HepG2 (cell line): ENCODE results near the gene LSMEM2. TPM values are rescaled to one million over a fixed set of nuclear protein-coding genes. Genes with fewer than 3 reads are reported as not detected.
A peak's percentile ranks its signal among the peaks of the same experiment; 100 is the strongest.

Experiments used
- ATAC-seq: fragments of 200-7000 bp; cut with Tn5 transposase; 3 replicates; pipeline ENCODE4 v1.9.1; 2020; ENCODE audit warnings: mild to moderate bottlenecking, moderate library complexity
- BruUV-seq: library from RNA; stranded (reverse); fragments of 400-500 nt; replicated peaks from 2 replicates; lab custom pipeline; 2021; lab: Mats Ljungman, UMichigan
- CTCF ChIA-PET: fragments of 300-600 bp; formaldehyde crosslinking; extraction: SDS; loops from one replicate; lab custom pipeline; 2021; ENCODE audit warnings: low total read pairs, inconsistent platforms, low intra/inter-chr PET ratio; lab: Yijun Ruan, JAX
- POLR2A ChIA-PET: fragments of 350-600 bp; sonication (Branson Sonifier 250); formaldehyde crosslinking; loops from one replicate; lab custom pipeline; 2020; ENCODE audit warnings: antibody characterized with exemption, inconsistent platforms; lab: Yijun Ruan, JAX
- DNase-seq: peaks from one replicate; pipeline ENCODE4 v3.0.0-alpha.2; 2015; ENCODE audit warnings: low spot score
- FAIRE-seq: peaks from 3 replicates; lab custom pipeline; 2011; peaks lifted over from hg19 to GRCh38; lab: Jason Lieb, UNC
- H2AFZ ChIP-seq: one replicate; pipeline ENCODE4 v1.6.1; 2011; ENCODE audit warnings: low read length, inconsistent platforms
- H3K27ac ChIP-seq: fragments of 300-600 bp; 3 replicates; pipeline ENCODE4 v1.8.0; 2011; ENCODE audit warnings: mixed run types, mild to moderate bottlenecking, mixed read lengths, low read length, inconsistent platforms; ENCODE audit not compliant: insufficient read depth; ENCODE audit errors: extremely low read length
- H3K27me3 ChIP-seq, 2 experiments: fragments of 200-600 bp in 1 of 2; 2 replicates in 1 of 2; 3 replicates in 1 of 2; pipeline versions ENCODE4 v1.6.0 to v1.8.0; 2011; ENCODE audit warnings: low read length in 2 of 2, mild to moderate bottlenecking in 2 of 2, moderate library complexity in 2 of 2, inconsistent platforms in 1 of 2; ENCODE audit not compliant: insufficient read depth in 2 of 2, control insufficient read depth in 1 of 2
- H3K36me3 ChIP-seq, 2 experiments: fragments of 200-600 bp in 1 of 2; replicated peaks in 1 of 2; 2 replicates in 1 of 2; 3 replicates in 1 of 2; pipeline versions ENCODE4 v1.5.1 to v1.8.0; 2011; ENCODE audit warnings: low read length in 2 of 2, inconsistent platforms in 1 of 2; ENCODE audit not compliant: insufficient read depth in 2 of 2, control insufficient read depth in 1 of 2
- H3K4me1 ChIP-seq: 2 replicates; pipeline ENCODE4 v1.5.1; 2012; ENCODE audit warnings: low read length, inconsistent platforms; ENCODE audit not compliant: insufficient read depth
- H3K4me2 ChIP-seq: 2 replicates; pipeline ENCODE4 v1.6.0; 2011; ENCODE audit warnings: low read depth, low read length, inconsistent platforms
- H3K4me3 ChIP-seq, 3 experiments: fragments of 200-600 bp in 1 of 3; sonication (generic), shearing (Covaris generic) in 1 of 3; replicated peaks in 1 of 3; 2 replicates each; pipeline ENCODE4 v1.5.1; 2011 to 2016; ENCODE audit warnings: low read length in 3 of 3, inconsistent platforms in 2 of 3, low read depth in 2 of 3, mild to moderate bottlenecking in 2 of 3, control low read depth in 1 of 3, mixed read lengths in 1 of 3; ENCODE audit not compliant: insufficient read depth in 1 of 3
- H3K79me2 ChIP-seq: one replicate; pipeline ENCODE4 v1.6.1; 2011; ENCODE audit warnings: low read length, inconsistent platforms; ENCODE audit not compliant: insufficient read depth
- H3K9ac ChIP-seq: 2 replicates; pipeline ENCODE4 v1.6.0; 2011; ENCODE audit warnings: mild to moderate bottlenecking, low read depth, low read length, inconsistent platforms; ENCODE audit not compliant: insufficient read depth
- H3K9me3 ChIP-seq: 2 replicates; pipeline ENCODE4 v1.5.1; 2012; ENCODE audit warnings: mild to moderate bottlenecking, low read length
- H4K20me1 ChIP-seq: 2 replicates; pipeline ENCODE4 v1.6.0; 2011; ENCODE audit warnings: inconsistent platforms, mild to moderate bottlenecking, low read length, moderate library complexity; ENCODE audit not compliant: insufficient read depth
- BORCS8-MEF2B ChIP-seq: sonication (generic); formaldehyde crosslinking; IDR thresholded peaks from 2 replicates; pipeline ENCODE4 v1.8.0; 2022; ENCODE audit warnings: mild to moderate bottlenecking, missing genetic modification reagents
- DNMT1 ChIP-seq: sonication (generic); formaldehyde crosslinking; IDR thresholded peaks from 2 replicates; pipeline ENCODE4 v1.5.1; 2020; ENCODE audit warnings: mild to moderate bottlenecking, missing genetic modification reagents
- HNRNPL ChIP-seq: fragments of 200-400 bp; formaldehyde crosslinking; IDR thresholded peaks from 2 replicates; pipeline ENCODE4 v1.6.1; 2017; ENCODE audit warnings: mild to moderate bottlenecking, low read depth, low read length
- JDP2 ChIP-seq: sonication (generic); formaldehyde crosslinking; IDR thresholded peaks from 2 replicates; pipeline ENCODE4 v1.8.1; 2022; ENCODE audit warnings: missing genetic modification reagents, borderline replicate concordance
- RBM22 ChIP-seq: fragments of 200-400 bp; formaldehyde crosslinking; optimal IDR thresholded peaks from 2 replicates; pipeline ENCODE3; 2017; ENCODE audit warnings: mild to moderate bottlenecking, low read length, moderate library complexity
- XRCC5 ChIP-seq: fragments of 200-400 bp; formaldehyde crosslinking; optimal IDR thresholded peaks from 2 replicates; pipeline ENCODE3; 2017; ENCODE audit warnings: mild to moderate bottlenecking, low read length
- ZFX ChIP-seq: sonication (generic); formaldehyde crosslinking; IDR thresholded peaks from 2 replicates; pipeline ENCODE4 v1.4.0; 2020; ENCODE audit warnings: mild to moderate bottlenecking, low read depth, missing genetic modification reagents, moderate library complexity
- ZMYM4 ChIP-seq: sonication (generic); formaldehyde crosslinking; IDR thresholded peaks from 2 replicates; pipeline ENCODE4 v1.8.1; 2023; ENCODE audit warnings: mild to moderate bottlenecking, missing genetic modification reagents
- ZNF20 ChIP-seq: sonication (generic); formaldehyde crosslinking; IDR thresholded peaks from 2 replicates; pipeline ENCODE4 v1.4.0; 2020; ENCODE audit warnings: mild to moderate bottlenecking, moderate library complexity, missing genetic modification reagents
- ZNF543 ChIP-seq: sonication (generic); formaldehyde crosslinking; IDR thresholded peaks from 2 replicates; pipeline ENCODE4 v1.4.0; 2020; ENCODE audit warnings: mild to moderate bottlenecking, missing genetic modification reagents
- WGBS: methylation state at CpG from one replicate; pipeline ENCODE4 v1.1.6; 2017; ENCODE audit warnings: low lambda C conversion rate; 5-methylcytosine and 5-hydroxymethylcytosine counted together
- in situ Hi-C: cut with HindIII; loops from 2 replicates; pipeline ENCODE4 v1.10.0; 2017; ENCODE audit warnings: low pct_unique_long_range_greater_than_20kb; ENCODE audit not compliant: extremely low pct_ligation_motif_present
- intact Hi-C: fragments of 100-400 bp; cut with micrococcal nuclease; formaldehyde crosslinking; loops from one replicate; pipeline ENCODE4 v1.10.0; 2022; ENCODE audit not compliant: unreplicated experiment
- polyA plus RNA-seq, 8 experiments: library from polyadenylated mRNA; depleted of rRNA in 3 of 8; stranded (reverse) in 7 of 8; unstranded in 1 of 8; fragments of >200 nt; fragmentation: Illumina TruSeq in 4 of 8; extraction: Trizol in 4 of 8; gene quantifications; 2 replicates each; pipeline versions ENCODE4 v1.2.1 to v1.2.3, GENCODE V29; 2011 to 2016; ENCODE audit warnings: low read depth in 4 of 8, missing spikeins in 1 of 8, mixed read lengths in 1 of 8; ENCODE audit not compliant: insufficient read depth in 1 of 8
- total RNA-seq, 5 experiments: library from RNA; depleted of rRNA; stranded (reverse); fragments of >200 nt; fragmentation: Illumina TruSeq; extraction: Trizol; gene quantifications; 2 replicates each; pipeline ENCODE4 v1.2.3, GENCODE V29; 2016; ENCODE audit warnings: low read depth in 1 of 5
- TF ChIP-seq, protein P1 (sequence below): sonication (generic); formaldehyde crosslinking; IDR thresholded peaks from 2 replicates; pipeline ENCODE4 v1.5.0; 2020; ENCODE audit warnings: mild to moderate bottlenecking, missing genetic modification reagents, moderate library complexity
- TF ChIP-seq, protein P2 (sequence below): sonication (generic); formaldehyde crosslinking; IDR thresholded peaks from 2 replicates; pipeline ENCODE4 v1.8.1; 2022; ENCODE audit warnings: low read depth, mild to moderate bottlenecking, missing genetic modification reagents
- TF ChIP-seq, protein P3 (sequence below): sonication (generic); formaldehyde crosslinking; IDR thresholded peaks from 2 replicates; pipeline ENCODE4 v1.9.0; 2022; ENCODE audit warnings: missing genetic modification reagents, mild to moderate bottlenecking, borderline replicate concordance

The LSMEM2 gene
- total and polyA plus RNA-seq, 2 of the 13 experiments (the other 11 are each of a cell fraction or from before 2014, with no cell fraction given) = 0.07 to 0.41 TPM

DNA sequence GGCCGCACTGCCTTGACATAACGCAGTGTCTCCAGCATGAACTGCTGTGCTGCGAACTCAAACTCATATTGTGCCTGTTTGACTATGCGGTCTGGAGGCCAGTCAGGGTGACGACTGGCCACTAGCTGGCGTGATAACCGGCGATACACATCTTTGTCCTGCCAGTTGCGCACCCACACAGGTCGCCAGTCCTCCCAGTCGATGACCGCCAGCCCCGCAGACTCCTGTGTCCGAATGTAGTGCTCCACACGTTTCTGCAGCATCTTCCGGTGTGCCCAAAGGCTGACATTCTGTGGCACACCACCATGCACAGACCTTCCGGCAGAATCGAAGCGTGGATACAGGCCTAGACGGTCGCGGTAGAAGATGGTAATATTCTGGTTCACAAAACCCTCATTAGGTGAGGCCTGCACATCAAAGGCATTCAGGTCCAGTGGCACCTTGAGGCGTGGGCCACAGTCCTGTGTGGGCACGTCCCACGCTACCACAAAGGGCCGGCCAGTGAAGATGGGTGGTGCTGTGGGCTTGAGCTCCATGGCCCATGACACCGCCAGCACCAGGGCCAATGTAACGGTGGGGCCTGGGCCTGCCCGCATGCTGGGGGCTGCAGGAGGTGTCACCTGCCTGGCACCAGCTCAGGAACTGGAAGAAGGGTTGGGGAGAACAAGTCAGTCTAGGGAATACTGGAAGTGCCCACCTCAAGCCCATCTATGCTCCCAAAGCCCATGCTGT, 41.2 kb downstream of the LSMEM2 start:
- intact Hi-C loops (no loop called here), in situ Hi-C loops (loop anchor here (5.0 kb wide), 1 partner anchor 58 kb away; no protein-coding TSS in a partner anchor)
- Histone ChIP-seq H4K20me1 (no peaks in the 10 kb centered on the region), H3K27me3 (no peaks in the 10 kb centered on the region; a peak in 1 of 5 replicates), H3K9ac (peak overlapping the region; percentile 99), H3K27ac (peak overlapping the region; percentile 100), H3K4me1 (peaks cover 77% of the 10 kb centered on the region), H3K36me3 (peaks cover 16 to 34% of the 10 kb centered on the region in 2 experiments), H2AFZ (no peak overlapping the region), H3K79me2 (peaks cover 25% of the 10 kb centered on the region), H3K4me2 (peak overlapping the region; percentile 94), H3K9me3 (no peaks in the 10 kb centered on the region), H3K4me3 (peak overlapping the region; percentile 81 to 91 (median 85); a peak in 5 of 6 replicates)
- CTCF ChIA-PET = no interaction called here
- POLR2A ChIA-PET = interaction anchor here (1.2 to 13.0 kb wide), 4 partner anchors 11 to 20 kb away, joined by 7 to 222 read pairs (median 9); partner anchors contain the start of genes HYAL1, HYAL3 and NAA80
- no TSS peak for BruUV-seq
- 88% methylated on average over 15 of the region's 29 CpGs for WGBS
- DNase-seq (no peak), FAIRE-seq (no peak), ATAC-seq (no peak)
- TF ChIP-seq DNMT1 (peak; percentile 40; the same call in 1 of the 2 replicates), ZNF20 (CRISPR knock-in tag) (no peak), ZMYM4 (CRISPR knock-in tag) (0 out of 2 replicates have a peak, but pooled peaks have one; percentile 11), JDP2 (CRISPR knock-in tag) (no peak), HNRNPL (0 out of 2 replicates have a peak, but pooled peaks have one; percentile 57), RBM22 (peak; percentile 15), ZFX (CRISPR knock-in tag) (peak; percentile 29; the same call in 1 of the 2 replicates), ZNF543 (CRISPR knock-in tag) (no peak), XRCC5 (no peak), BORCS8-MEF2B (CRISPR knock-in tag) (0 out of 2 replicates have a peak, but pooled peaks have one; percentile 26)
- TF ChIP-seq, protein P1, sequence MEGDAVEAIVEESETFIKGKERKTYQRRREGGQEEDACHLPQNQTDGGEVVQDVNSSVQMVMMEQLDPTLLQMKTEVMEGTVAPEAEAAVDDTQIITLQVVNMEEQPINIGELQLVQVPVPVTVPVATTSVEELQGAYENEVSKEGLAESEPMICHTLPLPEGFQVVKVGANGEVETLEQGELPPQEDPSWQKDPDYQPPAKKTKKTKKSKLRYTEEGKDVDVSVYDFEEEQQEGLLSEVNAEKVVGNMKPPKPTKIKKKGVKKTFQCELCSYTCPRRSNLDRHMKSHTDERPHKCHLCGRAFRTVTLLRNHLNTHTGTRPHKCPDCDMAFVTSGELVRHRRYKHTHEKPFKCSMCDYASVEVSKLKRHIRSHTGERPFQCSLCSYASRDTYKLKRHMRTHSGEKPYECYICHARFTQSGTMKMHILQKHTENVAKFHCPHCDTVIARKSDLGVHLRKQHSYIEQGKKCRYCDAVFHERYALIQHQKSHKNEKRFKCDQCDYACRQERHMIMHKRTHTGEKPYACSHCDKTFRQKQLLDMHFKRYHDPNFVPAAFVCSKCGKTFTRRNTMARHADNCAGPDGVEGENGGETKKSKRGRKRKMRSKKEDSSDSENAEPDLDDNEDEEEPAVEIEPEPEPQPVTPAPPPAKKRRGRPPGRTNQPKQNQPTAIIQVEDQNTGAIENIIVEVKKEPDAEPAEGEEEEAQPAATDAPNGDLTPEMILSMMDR (CRISPR knock-in tag) = 0 out of 2 replicates have a peak, but pooled peaks have one; percentile 22
- TF ChIP-seq, protein P2, sequence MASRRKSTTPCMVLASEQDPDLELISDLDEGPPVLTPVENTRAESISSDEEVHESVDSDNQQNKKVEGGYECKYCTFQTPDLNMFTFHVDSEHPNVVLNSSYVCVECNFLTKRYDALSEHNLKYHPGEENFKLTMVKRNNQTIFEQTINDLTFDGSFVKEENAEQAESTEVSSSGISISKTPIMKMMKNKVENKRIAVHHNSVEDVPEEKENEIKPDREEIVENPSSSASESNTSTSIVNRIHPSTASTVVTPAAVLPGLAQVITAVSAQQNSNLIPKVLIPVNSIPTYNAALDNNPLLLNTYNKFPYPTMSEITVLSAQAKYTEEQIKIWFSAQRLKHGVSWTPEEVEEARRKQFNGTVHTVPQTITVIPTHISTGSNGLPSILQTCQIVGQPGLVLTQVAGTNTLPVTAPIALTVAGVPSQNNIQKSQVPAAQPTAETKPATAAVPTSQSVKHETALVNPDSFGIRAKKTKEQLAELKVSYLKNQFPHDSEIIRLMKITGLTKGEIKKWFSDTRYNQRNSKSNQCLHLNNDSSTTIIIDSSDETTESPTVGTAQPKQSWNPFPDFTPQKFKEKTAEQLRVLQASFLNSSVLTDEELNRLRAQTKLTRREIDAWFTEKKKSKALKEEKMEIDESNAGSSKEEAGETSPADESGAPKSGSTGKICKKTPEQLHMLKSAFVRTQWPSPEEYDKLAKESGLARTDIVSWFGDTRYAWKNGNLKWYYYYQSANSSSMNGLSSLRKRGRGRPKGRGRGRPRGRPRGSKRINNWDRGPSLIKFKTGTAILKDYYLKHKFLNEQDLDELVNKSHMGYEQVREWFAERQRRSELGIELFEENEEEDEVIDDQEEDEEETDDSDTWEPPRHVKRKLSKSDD (CRISPR knock-in tag) = no peak
- TF ChIP-seq, protein P3, sequence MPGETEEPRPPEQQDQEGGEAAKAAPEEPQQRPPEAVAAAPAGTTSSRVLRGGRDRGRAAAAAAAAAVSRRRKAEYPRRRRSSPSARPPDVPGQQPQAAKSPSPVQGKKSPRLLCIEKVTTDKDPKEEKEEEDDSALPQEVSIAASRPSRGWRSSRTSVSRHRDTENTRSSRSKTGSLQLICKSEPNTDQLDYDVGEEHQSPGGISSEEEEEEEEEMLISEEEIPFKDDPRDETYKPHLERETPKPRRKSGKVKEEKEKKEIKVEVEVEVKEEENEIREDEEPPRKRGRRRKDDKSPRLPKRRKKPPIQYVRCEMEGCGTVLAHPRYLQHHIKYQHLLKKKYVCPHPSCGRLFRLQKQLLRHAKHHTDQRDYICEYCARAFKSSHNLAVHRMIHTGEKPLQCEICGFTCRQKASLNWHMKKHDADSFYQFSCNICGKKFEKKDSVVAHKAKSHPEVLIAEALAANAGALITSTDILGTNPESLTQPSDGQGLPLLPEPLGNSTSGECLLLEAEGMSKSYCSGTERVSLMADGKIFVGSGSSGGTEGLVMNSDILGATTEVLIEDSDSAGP = 0 out of 2 replicates have a peak, but pooled peaks have one; percentile 57
